Measurements from ENCODE around the gene CYP2A13. TPM values are rescaled to one million over a fixed set of nuclear protein-coding genes. Genes with fewer than 3 reads are reported as not detected.
"Not testable (repeated sequence)": the region's sequence is repeated elsewhere in the genome, so short reads cannot be mapped to it uniquely, and the experiment has no call there.

Gene CYP2A13
- polyA plus RNA-seq, 1 donor, result not detected

DNA sequence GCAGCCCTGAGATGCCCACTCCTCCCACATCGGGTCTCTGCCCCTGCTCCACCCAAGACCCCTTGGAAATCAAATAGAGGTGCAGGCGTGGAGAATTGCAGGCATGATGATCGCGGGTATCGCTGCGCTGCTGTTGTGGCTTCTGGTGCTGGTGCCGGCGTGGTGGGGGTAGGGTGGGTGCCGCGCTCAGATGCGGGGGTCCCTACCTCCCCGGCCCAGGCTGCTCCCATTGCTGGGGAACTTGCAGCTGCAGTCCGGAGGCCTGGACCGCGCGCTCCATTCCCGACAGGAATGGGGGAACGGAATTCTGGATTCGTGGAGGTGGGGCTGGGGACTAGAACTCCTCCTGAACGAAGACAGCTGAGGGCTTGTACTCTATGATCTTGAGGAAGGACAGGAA is 46.4 kb downstream of the CYP2A13 start:
- Histone ChIP-seq H3K4me1 (ENCODE audit: control insufficient read depth, insufficient read depth, low read length) (peaks cover 8% of the 10 kb centered on the region), H3K9me3 (ENCODE audit: control insufficient read depth, low read depth, low read length) (no peaks in the 10 kb centered on the region), H3K27ac (ENCODE audit: low read length) (no peak overlapping the region), H3K4me3 (ENCODE audit: low read length) (no peak overlapping the region), H3K27me3 (ENCODE audit: control insufficient read depth, insufficient read depth, low read length) (no peaks in the 10 kb centered on the region), H3K36me3 (ENCODE audit: control insufficient read depth, insufficient read depth, low read length) (no peaks in the 10 kb centered on the region)
- DNase-seq, result no peak
- no CpG with 5 or more reads among the region's 20 CpGs for WGBS (ENCODE audit: insufficient coverage, low lambda C conversion rate)

DNA sequence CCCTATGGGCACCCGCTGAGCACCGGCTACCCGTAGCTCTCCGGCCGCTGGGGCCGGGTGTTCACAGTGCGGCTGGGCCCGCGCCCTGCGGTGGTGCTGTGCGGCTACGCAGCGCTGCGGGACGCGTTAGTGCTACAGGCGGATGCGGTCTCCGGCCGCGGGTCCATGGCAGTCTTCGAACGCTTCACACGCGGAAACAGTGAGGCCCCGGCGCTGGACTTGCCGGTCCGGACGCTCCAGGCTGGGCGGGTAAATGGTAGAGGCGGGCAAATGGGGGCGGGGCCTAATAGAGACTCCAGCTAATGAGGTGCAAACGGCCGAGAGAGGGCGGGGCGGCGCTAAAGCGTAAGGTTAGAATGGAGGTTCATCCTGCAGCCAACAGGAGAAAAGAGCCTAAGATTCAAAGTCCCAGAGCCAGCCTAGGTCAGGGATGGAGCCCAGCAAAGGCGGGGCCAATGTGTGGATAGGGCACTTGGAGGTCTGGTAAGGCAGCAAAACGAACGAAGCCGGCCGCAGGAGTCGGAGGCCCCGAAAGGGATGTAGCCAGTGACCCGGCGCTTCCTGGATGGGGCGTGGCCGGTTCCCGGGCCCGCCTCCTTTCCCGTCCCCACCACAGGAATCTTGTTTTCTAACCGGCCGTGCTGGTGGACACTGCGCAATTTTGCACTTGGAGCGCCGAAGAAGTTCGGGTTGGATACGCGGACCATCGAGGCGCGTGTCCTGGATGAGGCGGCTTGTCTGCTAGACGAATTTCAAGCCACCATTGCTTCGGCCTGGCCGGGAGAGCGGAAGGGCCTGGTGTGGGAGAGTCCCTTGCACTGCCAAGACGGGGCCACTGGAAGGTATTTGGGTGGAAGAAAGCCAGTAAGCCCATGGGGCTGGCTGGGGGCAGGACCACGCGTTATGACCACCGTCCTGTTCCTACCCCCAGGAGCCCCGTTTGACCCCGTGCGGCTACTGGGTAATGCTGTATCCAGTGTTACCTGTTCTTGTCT is 47.4 kb downstream of the CYP2A13 start:
- peak; percentile 57 to 89 for DNase-seq
- Histone ChIP-seq H3K4me3 (ENCODE audit: low read length) (peak overlapping the region; percentile 40), H3K27ac (ENCODE audit: low read length) (peak overlapping the region; percentile 60)
- not testable (repeated sequence) for H3K9me3 ChIP-seq (ENCODE audit: control insufficient read depth, low read depth, low read length); H3K36me3 ChIP-seq (ENCODE audit: control insufficient read depth, insufficient read depth, low read length); H3K27me3 ChIP-seq (ENCODE audit: control insufficient read depth, insufficient read depth, low read length); H3K4me1 ChIP-seq (ENCODE audit: control insufficient read depth, insufficient read depth, low read length)
- no CpG with 5 or more reads among the region's 76 CpGs for WGBS (ENCODE audit: insufficient coverage, low lambda C conversion rate)

DNA sequence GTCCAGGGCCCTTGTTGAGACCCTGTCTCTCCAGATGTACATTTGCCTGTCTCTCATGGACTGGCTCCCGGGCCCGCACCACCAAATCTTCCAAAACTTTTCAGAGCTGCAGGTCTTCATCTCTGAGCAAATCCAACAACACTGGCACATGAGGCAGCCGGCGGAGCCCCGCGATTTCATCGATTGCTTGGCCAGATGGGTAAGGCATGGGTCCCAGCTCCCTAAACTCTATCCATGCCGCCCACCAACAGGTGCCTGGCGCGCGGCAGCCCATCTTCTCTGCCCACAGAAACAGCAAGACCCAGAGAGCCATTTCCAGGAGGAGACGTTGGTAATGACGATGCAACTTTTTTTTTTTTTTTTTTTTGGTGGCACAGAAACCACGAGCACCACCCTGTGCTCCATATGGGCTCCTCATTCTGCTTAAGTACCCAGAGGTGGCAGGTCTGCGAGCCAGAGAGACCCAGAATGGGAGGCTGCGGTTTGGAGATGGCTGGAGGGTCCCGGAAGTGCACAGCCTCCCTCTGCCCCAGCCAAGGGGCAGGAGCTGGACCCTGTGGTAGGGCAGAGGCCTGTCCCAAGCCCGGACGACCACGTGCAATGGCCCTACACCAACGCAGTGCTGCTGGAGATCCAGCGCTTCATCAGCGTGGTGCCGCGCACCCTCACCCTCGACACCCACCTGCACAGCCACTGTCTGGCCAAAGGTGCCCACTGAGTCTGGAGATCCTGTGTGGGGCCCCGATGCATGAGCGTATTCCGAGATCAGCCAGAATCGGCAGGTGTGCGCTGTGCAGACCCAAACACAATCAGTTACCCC is 48.6 kb downstream of the CYP2A13 start:
- no peaks in the 10 kb centered on the region for H3K27me3 ChIP-seq (ENCODE audit: control insufficient read depth, insufficient read depth, low read length)
- WGBS (ENCODE audit: insufficient coverage, low lambda C conversion rate), result no CpG with 5 or more reads among the region's 31 CpGs
- no peak for DNase-seq
- H3K36me3 ChIP-seq (ENCODE audit: control insufficient read depth, insufficient read depth, low read length), result no peaks in the 10 kb centered on the region
- H3K4me3 ChIP-seq (ENCODE audit: low read length), result no peak overlapping the region
- no peak overlapping the region for H3K27ac ChIP-seq (ENCODE audit: low read length)
- H3K9me3 ChIP-seq (ENCODE audit: control insufficient read depth, low read depth, low read length), result no peaks in the 10 kb centered on the region
- peaks cover 8% of the 10 kb centered on the region for H3K4me1 ChIP-seq (ENCODE audit: control insufficient read depth, insufficient read depth, low read length)

DNA sequence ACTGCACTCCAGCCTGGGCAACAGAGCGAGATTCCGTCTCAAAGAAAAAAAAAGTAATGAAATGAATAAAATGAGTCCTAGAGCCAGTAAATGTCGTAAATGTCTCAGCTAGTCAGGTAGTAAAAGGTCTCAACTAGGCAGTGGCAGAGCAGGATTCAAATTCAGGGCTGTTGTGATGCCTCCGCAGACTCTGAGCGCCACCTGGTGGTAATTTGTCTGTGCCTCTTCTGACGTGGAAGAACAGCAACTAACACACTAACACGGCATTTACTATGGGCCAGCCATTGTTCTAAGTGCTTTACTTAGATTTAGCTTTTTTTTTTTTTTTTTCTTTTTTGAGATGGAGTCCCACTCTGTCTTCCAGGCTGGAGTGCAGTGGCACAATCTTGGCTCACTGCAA is 56.2 kb downstream of the CYP2A13 start:
- peak; percentile 70 to 77 for DNase-seq
- no peaks in the 10 kb centered on the region for H3K36me3 ChIP-seq (ENCODE audit: control insufficient read depth, insufficient read depth, low read length)
- no peak overlapping the region for H3K4me3 ChIP-seq (ENCODE audit: low read length)
- no CpG with 5 or more reads among the region's 7 CpGs for WGBS (ENCODE audit: insufficient coverage, low lambda C conversion rate)
- no peaks in the 10 kb centered on the region for H3K4me1 ChIP-seq (ENCODE audit: control insufficient read depth, insufficient read depth, low read length)
- H3K9me3 ChIP-seq (ENCODE audit: control insufficient read depth, low read depth, low read length), result no peaks in the 10 kb centered on the region
- no peak overlapping the region for H3K27ac ChIP-seq (ENCODE audit: low read length)
- H3K27me3 ChIP-seq (ENCODE audit: control insufficient read depth, insufficient read depth, low read length), result no peaks in the 10 kb centered on the region

Other genes starting within 250 kb of the CYP2A13 start
- 0.07 TPM for gene CYP2A6, start 238.0 kb upstream of the CYP2A13 start, polyA plus RNA-seq
- gene CYP2A7, start 206.2 kb upstream of the CYP2A13 start, polyA plus RNA-seq, result 0.04 TPM
- gene CYP2B6, start 97.2 kb upstream of the CYP2A13 start, polyA plus RNA-seq, result 5.3 TPM
- gene CYP2F1, start 26.0 kb downstream of the CYP2A13 start, polyA plus RNA-seq, result 0.06 TPM
- gene CYP2S1, start 104.8 kb downstream of the CYP2A13 start, polyA plus RNA-seq, result 68.1 TPM
- 16.0 TPM for gene AXL, start 130.8 kb downstream of the CYP2A13 start, polyA plus RNA-seq
- gene HNRNPUL1, start 175.9 kb downstream of the CYP2A13 start, polyA plus RNA-seq, result 142 TPM
- gene CCDC97, start 221.7 kb downstream of the CYP2A13 start, polyA plus RNA-seq, result 24.9 TPM